ENCODE results near the gene MED16.

DNA sequence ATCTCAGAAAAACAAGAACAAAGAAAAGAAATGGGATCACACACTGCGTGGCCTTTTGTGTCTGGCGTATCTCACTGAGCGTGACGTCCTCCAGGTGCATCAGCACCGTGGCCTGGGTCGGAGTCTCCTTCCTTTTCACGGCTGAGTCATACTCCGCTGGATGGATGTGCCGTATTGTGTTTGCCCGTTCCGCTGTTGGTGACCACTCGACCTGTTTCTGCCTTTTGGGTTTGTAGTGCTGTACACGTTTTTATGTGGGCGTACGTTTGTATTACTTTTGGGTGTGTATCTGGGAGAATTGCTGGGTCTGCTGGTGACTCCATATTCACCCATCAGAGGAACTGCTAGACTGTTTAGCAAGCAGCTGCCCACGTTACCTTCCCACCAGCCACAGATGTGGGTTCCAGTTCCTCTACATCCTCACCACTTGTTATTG is 44.3 kb upstream of the MED16 start:
- TF ChIP-seq, protein P1, sequence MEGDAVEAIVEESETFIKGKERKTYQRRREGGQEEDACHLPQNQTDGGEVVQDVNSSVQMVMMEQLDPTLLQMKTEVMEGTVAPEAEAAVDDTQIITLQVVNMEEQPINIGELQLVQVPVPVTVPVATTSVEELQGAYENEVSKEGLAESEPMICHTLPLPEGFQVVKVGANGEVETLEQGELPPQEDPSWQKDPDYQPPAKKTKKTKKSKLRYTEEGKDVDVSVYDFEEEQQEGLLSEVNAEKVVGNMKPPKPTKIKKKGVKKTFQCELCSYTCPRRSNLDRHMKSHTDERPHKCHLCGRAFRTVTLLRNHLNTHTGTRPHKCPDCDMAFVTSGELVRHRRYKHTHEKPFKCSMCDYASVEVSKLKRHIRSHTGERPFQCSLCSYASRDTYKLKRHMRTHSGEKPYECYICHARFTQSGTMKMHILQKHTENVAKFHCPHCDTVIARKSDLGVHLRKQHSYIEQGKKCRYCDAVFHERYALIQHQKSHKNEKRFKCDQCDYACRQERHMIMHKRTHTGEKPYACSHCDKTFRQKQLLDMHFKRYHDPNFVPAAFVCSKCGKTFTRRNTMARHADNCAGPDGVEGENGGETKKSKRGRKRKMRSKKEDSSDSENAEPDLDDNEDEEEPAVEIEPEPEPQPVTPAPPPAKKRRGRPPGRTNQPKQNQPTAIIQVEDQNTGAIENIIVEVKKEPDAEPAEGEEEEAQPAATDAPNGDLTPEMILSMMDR (conservative IDR thresholded peaks at IDR 0.05; ENCODE audit: low read depth, low read length), result no peak
- no peak for TF ChIP-seq EZH2phosphoT487 (IDR thresholded peaks at IDR 0.05; ENCODE audit: borderline replicate concordance, low read length)
